Osteocyte (in vitro differentiated cells): ENCODE results near the gene RNF225. TPM values are rescaled to one million over a fixed set of nuclear protein-coding genes. Genes with fewer than 3 reads are reported as not detected.
A peak's percentile ranks its signal among the peaks of the same experiment; 100 is the strongest.

Experiments
- DNase-seq: peaks from one replicate; pipeline ENCODE4 v3.0.0; 2021; ENCODE audit warnings: mixed read lengths; ENCODE audit not compliant: unreplicated experiment; ENCODE audit errors: extremely low spot score
- H3K27ac Mint-ChIP-seq: one replicate; pipeline ENCODE4 v1.8.0; 2021; ENCODE audit warnings: mild to moderate bottlenecking, mixed read lengths; ENCODE audit not compliant: unreplicated experiment
- H3K27me3 Mint-ChIP-seq: one replicate; pipeline ENCODE4 v1.8.0; 2021; ENCODE audit warnings: mixed read lengths; ENCODE audit not compliant: unreplicated experiment
- H3K36me3 Mint-ChIP-seq: one replicate; pipeline ENCODE4 v1.8.0; 2021; ENCODE audit warnings: mixed read lengths; ENCODE audit not compliant: unreplicated experiment
- H3K4me1 Mint-ChIP-seq: one replicate; pipeline ENCODE4 v1.8.0; 2021; ENCODE audit warnings: mixed read lengths; ENCODE audit not compliant: unreplicated experiment
- H3K4me3 Mint-ChIP-seq: one replicate; pipeline ENCODE4 v1.8.0; 2021; ENCODE audit warnings: mild to moderate bottlenecking, moderate library complexity, mixed read lengths; ENCODE audit not compliant: unreplicated experiment
- H3K9me3 Mint-ChIP-seq: one replicate; pipeline ENCODE4 v1.8.0; 2021; ENCODE audit warnings: mixed read lengths; ENCODE audit not compliant: unreplicated experiment
- CTCF ChIP-seq: fragments of 200-600 bp; sonication (generic); IDR thresholded peaks from 2 replicates; pipeline ENCODE4 v1.5.0; 2021; ENCODE audit warnings: antibody characterized with exemption, mild to moderate bottlenecking, moderate library complexity
- total RNA-seq: library from RNA; stranded (reverse); gene quantifications from 2 replicates; pipeline ENCODE4 v1.2.1, GENCODE V29; 2021

RNF225 gene
- total RNA-seq, 1 donor from 2014 or later: not detected

GRCh38 chr19:58366585-58367430 is 28.6 kb upstream of the RNF225 start:
- no peak for DNase-seq
- TF ChIP-seq CTCF: no peak
- H3K27ac Mint-ChIP-seq: no peak overlapping the region
- H3K27me3 Mint-ChIP-seq: no peaks in the 10 kb centered on the region
- H3K4me1 Mint-ChIP-seq: peaks cover 9% of the 10 kb centered on the region
- no peak overlapping the region for H3K4me3 Mint-ChIP-seq
- H3K36me3 Mint-ChIP-seq: peaks cover 2% of the 10 kb centered on the region
- no peaks in the 10 kb centered on the region for H3K9me3 Mint-ChIP-seq

GRCh38 chr19:58367698-58368454 is 27.6 kb upstream of the RNF225 start:
- H3K36me3 Mint-ChIP-seq: peaks cover 2% of the 10 kb centered on the region

GRCh38 chr19:58368561-58369360 is 26.7 kb upstream of the RNF225 start:
- H3K4me1 Mint-ChIP-seq: no peaks in the 10 kb centered on the region

More at GRCh38 chr19:58367698-58368454, 27.6 kb upstream of the RNF225 start:
- Mint-ChIP-seq H3K4me3 (no peak overlapping the region), H3K9me3 (no peaks in the 10 kb centered on the region), H3K27ac (no peak overlapping the region), H3K4me1 (peaks cover 2% of the 10 kb centered on the region), H3K27me3 (no peaks in the 10 kb centered on the region)
- no peak for TF ChIP-seq CTCF
- no peak for DNase-seq

GRCh38 chr19:58372311-58373133 is 22.9 kb upstream of the RNF225 start:
- no peaks in the 10 kb centered on the region for H3K9me3 Mint-ChIP-seq
- H3K27ac Mint-ChIP-seq: no peak overlapping the region
- H3K36me3 Mint-ChIP-seq: peaks cover 2% of the 10 kb centered on the region
- no peak overlapping the region for H3K4me3 Mint-ChIP-seq
- no peaks in the 10 kb centered on the region for H3K4me1 Mint-ChIP-seq
- no peak for TF ChIP-seq CTCF
- H3K27me3 Mint-ChIP-seq: no peaks in the 10 kb centered on the region
- DNase-seq: no peak

More at GRCh38 chr19:58368561-58369360, 26.7 kb upstream of the RNF225 start:
- Mint-ChIP-seq H3K27ac (no peak overlapping the region), H3K9me3 (no peaks in the 10 kb centered on the region), H3K4me3 (no peak overlapping the region), H3K36me3 (peaks cover 2% of the 10 kb centered on the region), H3K27me3 (no peaks in the 10 kb centered on the region)
- TF ChIP-seq CTCF: no peak
- peak; percentile 78 for DNase-seq
